CD4-positive, alpha-beta T cell treated with Interferon gamma for 1 hour (primary cell): ENCODE measurements around the gene SH3BP2.

Experiments used
- DNase-seq: peaks from one replicate; pipeline ENCODE4 v3.0.0-alpha.2; 2020

Gene SH3BP2

DNA sequence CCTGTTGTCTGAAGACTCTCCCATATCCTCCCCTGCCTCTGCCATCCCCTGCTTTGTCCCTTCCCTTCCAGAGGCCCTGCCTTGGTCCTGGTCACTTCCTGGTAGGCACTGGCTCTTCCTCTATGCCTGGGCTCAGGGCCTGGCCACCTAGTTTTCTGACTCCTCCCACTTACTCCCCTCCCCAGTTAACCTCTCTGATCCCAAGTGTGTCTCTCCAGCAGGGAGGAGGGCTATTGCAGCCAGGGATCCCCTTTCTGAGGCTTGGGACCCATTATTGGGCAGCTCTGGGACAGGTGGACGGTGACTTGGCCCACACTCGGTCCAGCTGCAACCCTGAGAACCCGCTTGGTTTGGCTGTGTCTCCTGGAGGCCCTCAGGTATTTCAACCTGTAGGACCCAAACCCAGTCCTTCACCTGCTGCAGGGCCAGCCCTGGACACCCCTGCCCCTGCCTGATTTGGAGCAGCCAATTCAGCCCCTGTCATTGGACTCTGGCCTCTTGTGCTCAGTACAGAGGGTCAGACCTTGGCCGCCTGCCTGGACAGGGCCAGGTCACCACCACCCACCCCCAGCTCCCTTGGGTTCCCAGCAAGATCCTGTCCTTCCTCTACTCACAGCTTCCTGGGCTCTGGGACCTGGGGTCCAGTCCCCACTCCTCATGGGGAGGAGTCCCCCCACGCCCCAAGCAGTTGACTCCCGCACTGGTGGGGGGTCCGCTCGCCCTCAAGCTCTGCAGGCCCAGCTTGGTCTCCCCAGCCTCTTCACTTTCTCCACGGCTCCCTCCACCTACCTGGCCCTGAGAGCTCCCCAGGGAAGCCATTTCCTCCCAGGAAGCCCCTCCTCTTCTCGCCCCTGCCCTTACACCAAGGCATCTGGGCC, 1.1 kb upstream of the SH3BP2 start:
- no peak for DNase-seq

DNA sequence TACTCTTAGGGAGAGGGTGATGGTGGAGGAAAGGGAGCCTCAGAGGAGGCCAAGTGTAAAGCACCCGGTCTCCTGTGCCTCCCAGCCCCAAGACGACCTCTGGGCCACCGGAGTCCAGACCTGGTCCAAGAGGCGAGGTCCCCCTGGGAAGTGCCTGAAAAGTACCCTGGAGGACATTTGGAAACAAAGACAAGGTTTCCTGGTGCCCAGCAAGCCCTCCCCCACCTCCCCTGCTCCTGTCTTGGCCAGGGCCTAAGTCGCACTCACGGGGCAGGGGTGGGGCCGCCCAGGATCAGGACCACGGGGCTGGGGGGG, 532 bp upstream of the SH3BP2 start:
- no peak for DNase-seq

DNA sequence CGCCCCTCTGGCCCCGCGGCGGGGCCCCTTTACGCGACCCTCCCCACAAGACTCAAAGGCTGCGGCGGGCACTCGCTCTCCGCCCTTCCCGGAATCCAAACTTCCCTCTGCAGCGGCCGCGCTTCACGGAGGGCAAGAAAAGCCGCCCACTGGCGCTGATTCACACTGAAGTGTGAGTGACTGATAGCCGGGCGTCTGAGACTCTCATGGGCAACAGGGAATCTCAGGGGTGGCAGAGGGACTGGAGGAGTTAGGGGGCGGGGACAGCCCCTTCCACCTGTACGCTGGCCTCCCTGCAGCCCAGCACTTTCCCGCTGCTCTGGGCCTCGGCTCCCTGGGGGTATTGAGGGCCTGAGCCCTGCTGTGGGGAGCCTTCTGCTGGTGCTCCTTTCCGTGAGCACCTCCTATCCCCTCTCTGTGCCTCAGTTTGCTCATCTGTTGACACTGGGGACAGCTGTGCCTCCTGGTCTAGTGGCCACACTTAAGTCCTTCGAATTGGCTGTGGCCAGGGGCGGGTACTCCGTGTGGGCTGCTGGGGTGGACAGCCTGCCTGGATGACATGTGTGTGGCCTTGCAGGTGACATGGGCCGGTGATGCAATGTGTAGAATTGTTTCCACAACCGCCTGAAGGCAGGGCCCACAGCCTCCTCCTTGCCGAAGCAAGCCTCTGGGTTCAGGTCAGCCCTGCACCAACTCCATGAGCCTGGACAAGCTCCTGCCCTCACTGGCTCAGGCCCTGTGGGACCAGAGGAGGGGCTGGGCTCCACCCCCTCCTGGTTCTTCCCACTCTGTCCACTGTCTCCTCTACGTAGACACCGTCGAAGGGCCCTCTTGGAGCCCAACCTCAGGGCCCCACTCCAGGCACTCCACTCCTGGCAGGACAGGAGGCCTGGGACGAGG, 951 bp downstream of the SH3BP2 start:
- no peak for DNase-seq

DNA sequence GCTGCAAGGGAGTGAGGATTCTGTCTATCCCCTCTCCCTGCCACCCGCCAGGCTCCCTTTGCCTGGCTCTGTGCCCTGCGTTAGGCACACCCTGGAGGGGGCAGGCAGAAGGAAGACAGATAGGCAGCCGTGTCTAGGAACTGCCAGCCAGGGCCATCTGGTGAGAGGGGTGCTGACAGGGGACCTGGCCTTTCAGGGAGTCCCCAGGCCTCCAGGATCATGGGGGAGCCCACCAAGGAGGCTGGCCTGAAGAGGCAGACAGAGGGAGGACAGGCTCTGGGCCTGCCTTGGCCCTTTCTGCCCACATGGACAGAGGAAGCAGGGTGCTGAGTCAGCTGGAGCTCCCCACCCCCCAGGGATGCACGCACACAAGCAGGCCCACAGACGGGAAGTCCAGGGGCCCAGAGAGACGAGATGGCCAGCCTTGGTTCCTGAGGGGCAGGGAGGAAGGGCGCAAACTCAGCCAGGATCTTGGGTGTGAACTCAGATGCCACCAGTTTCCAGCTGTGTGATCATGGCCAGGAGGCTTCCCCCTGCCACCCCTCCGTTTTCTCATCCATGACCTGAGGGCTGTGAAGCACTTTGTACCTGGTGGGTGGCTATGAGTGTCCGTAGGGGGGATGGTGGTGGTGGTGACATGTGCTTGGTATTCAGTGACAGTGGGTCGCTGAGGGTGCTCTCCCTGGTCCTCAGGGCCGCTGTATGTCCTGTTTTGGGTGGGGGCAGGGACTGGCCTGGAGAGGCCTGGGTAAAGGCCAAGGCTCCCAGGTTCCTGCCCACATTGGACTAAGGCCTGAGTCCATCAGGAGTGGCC, 1.8 kb downstream of the SH3BP2 start:
- peak; percentile 67 for DNase-seq

DNA sequence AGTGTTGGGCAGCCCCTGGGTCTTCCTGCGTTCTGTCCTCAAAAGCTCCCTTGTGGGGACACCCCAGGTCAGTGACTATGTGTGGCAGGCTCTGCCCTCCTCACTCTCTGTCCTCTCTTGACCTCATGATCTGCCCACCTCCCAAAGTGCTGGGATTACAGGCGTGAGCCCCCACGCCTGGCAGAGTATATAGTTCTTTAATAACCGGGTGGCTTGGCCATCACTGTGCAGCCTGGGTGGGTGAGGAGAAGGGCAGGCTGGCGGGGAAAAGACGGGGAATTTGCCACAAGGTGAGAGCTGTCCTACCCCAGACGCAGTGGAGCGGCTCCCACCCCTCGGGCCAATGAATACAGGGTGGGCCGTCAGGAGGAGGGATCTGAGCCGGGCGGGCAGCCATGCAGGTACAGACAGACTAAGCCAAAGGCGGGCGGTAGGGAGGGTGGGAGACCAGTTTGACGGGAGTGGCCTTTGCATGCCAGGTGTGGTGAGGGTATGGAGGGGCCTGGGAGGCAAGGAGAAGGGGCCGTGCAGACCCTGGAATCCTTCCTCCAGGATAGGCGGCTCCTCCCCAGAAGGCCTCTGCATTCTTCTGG, 2.5 kb downstream of the SH3BP2 start:
- no peak for DNase-seq

DNA sequence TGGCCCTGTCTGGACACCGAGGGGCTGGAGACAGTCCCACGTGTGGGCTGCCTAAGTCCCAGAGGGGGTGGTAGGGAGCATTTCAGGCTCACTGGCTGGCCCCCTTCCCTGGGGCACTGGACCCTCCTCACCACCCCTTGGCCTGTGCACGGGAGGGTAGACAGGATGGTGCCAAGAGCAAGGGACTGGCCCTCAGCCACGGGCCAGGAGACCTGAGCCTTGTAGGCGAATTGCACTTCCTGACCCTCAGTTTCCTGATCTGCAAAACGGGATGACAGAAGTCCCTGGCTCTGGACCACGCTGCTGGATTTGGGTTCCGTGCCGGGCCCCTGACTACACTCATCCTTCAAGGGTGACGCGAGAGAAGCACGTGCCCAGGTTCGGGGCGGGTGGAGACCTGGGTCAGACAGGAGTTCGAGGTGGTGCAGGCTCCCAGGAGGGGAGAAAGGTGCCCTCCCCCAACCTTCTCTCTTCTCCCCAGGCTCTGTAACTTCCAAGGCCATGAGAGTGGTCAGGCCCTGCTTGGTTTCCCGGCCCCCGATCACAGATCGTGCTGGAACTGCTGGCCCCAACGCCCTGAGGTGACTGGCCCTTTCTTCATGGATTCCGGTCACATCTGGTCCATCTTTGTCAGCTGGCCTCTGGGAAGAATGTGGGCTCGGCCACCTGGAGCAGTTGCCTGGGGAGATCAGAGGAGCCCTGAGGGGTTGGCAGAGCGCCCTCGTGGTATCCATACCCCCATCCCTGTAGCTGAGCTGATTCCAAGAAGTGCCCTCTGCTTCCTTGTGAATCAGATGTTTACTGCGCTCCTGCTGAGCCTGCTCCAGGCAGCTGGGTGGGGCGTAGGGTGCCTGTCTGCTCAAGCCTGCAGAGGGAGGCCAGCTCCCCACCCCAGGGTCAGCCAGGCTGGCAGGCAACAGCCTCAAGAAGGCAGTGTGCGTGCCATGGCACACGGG, 3.3 kb downstream of the SH3BP2 start:
- no peak for DNase-seq

- no peak for DNase-seq
Observed at GRCh38 chr4:2796849-2797544, 4.1 kb downstream of the SH3BP2 start.

GRCh38 chr4:2797545-2798305, 4.8 kb downstream of the SH3BP2 start:
- peak; percentile 46 for DNase-seq

- DNase-seq: peak; percentile 69
Observed at GRCh38 chr4:2798399-2799223, 5.7 kb downstream of the SH3BP2 start.

DNA sequence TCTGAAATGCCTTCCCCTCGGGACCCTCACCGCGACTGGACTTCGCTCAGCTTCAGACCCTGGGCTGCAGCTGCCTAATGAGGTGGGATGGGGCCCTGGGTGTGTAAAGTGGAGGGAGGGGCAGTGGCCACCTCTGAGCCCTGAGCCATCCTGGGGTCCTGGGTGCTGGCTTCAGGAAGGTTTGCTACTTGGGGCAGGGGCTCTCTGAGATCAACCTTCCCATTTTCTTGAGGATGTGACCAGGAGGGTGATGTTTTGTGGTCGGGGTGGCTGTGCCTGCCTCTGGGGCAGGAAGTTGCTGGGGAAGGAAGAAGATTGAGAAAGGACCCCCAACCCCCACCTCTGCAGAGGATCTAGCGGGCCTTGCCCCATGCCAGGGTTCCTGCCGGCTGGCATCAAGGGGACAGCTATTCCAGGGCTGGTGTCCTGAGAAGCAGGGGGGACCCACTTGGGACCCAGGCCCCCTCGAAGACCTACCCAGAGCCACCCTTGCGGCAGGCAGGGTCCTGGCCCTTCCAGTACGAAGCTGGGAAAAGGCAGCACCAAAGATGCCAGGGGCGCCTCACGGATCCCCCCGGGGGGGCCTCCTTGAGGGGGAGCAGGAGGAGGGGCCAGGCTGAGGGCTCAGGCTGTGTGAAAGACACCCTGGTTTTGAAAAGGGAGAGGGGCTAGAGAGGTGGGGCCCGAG, 6.5 kb downstream of the SH3BP2 start:
- DNase-seq: no peak

DNA sequence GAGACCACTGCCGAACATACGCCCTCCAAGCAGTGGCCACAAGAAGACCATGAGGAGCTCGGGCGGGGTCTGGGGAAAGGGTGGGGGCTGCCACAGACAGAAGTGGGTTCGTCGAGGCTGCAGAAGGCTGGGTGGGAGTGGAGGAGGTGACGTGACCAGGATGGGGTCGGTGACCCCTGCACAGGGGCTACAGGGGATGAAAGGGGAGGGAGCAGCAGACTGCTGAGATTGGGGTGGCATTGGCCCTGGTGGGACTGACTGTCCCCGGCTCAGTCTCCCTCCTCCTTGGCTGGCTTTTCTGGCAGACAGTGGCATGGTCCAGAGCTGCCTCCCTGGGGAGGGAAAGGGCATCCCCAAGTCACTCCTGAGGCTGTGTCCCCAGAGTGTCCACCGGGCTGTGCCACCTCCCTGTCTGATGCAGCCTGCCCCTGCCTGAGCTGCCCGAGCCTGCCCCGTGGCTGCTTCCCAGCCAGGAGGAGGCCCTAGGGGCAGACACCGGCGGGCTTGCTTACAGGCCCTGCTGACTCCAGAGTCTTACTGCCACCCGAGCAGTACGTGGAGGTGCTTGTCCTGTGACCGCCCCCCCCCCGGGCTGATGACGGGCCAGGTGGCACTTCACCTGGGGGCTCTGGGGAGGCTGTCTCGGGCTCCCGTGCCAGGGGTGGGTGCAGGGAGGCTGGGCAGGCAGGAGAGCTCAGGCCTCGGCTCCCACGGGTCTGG, 7.2 kb downstream of the SH3BP2 start:
- no peak for DNase-seq

GRCh38 chr4:2800691-2801596, 8.1 kb downstream of the SH3BP2 start:
- DNase-seq: peak; percentile 77

DNA sequence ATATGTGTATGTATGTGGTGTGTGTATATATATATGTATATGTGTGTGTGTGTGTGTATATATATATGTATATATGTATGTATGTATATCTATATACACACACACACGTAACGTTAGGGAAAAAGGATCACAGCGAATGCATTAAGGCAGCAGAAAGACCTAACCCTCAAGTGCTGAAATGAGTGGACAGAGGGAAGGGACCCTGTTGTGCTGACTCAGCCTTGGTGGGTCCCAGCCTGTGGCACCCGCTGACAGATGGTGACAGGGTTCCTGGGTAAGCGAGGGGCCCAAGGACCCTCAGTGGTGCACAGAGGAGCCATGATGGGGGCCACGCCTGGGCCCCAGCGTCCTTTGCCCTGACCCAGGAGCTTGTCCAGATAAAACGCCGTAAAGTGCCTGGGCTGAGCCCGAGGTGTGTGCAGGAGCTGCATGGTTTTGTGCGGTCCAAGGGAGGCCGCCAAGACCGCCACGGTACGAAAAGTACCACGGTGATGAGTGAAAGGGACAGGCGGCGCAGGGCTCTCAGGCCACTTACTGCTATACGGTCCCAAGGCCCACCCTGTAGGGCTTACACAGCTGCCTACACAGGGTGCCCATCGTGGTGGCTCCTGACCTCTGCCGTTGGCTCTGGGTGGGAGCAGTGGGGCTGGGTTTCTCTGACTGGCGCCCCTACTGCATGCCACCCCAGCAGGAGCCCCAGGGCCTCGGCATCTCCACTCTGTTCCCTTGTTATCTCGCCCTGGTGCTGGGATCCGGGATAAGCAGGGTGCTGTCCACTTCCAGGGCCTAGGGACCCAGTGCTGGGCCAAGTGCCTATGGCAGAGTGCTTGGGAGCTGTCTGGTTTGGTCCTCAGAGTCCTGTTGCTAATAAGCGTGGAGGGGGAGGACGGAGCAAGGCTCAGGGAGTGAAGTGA, 10.0 kb downstream of the SH3BP2 start:
- DNase-seq: peak; percentile 0

- peak; percentile 70 for DNase-seq
Observed at GRCh38 chr4:2803624-2804448, 11.0 kb downstream of the SH3BP2 start.
